Natural killer cell (primary cell): ENCODE measurements around the gene WDR59. TPM values are rescaled to one million over a fixed set of nuclear protein-coding genes. Genes with fewer than 3 reads are reported as not detected.

ENCODE experiments used
- ATAC-seq, 3 donors: fragments of 150-1000 bp in 2 of 3; fragments of 200-7000 bp in 1 of 3; cut with Tn5 transposase; 1 replicate in 1 of 3; 2 replicates in 2 of 3; pipeline ENCODE4 v1.10.0; 2021; ENCODE audit warnings: mild to moderate bottlenecking in 2 of 3, moderate library complexity in 2 of 3
- DNase-seq, 2 donors: peaks; one replicate each; pipeline versions ENCODE4 v3.0.0 to v3.0.0-alpha.2; 2013 to 2021; ENCODE audit warnings: mixed read lengths in 1 of 2
- H3K27ac ChIP-seq: one replicate; pipeline ENCODE4 v1.5.1; 2013; ENCODE audit warnings: mild to moderate bottlenecking, low read length
- H3K27me3 ChIP-seq: one replicate; pipeline ENCODE4 v1.6.1; 2013; ENCODE audit warnings: low read length; ENCODE audit not compliant: control insufficient read depth, insufficient read depth
- H3K36me3 ChIP-seq: one replicate; pipeline ENCODE4 v1.6.1; 2013; ENCODE audit warnings: low read length; ENCODE audit not compliant: control insufficient read depth, insufficient read depth
- H3K4me1 ChIP-seq: one replicate; pipeline ENCODE4 v1.6.1; 2013; ENCODE audit warnings: low read length; ENCODE audit not compliant: control insufficient read depth, insufficient read depth
- H3K4me3 ChIP-seq: one replicate; pipeline ENCODE4 v1.5.1; 2013; ENCODE audit warnings: low read length
- H3K9me3 ChIP-seq: one replicate; pipeline ENCODE4 v1.6.1; 2013; ENCODE audit warnings: low read length; ENCODE audit not compliant: control insufficient read depth, insufficient read depth
- H3K27ac Mint-ChIP-seq, 2 donors: one replicate each; pipeline ENCODE4 v1.8.0; 2022; ENCODE audit warnings: mild to moderate bottlenecking in 2 of 2, mixed read lengths in 2 of 2, moderate library complexity in 1 of 2
- H3K27me3 Mint-ChIP-seq, 2 donors: one replicate each; pipeline ENCODE4 v1.8.0; 2022; ENCODE audit warnings: low read depth in 2 of 2, mixed read lengths in 2 of 2
- H3K36me3 Mint-ChIP-seq: one replicate; pipeline ENCODE4 v1.8.0; 2022; ENCODE audit warnings: mixed read lengths
- H3K4me1 Mint-ChIP-seq, 2 donors: one replicate each; pipeline ENCODE4 v1.8.0; 2022; ENCODE audit warnings: mixed read lengths in 2 of 2
- H3K4me3 Mint-ChIP-seq: one replicate; pipeline ENCODE4 v1.8.0; 2022; ENCODE audit warnings: mild to moderate bottlenecking, moderate library complexity, mixed read lengths
- H3K9me3 Mint-ChIP-seq, 2 donors: one replicate each; pipeline ENCODE4 v1.8.0; 2022; ENCODE audit warnings: mixed read lengths in 2 of 2
- CTCF ChIP-seq: fragments of 200-600 bp; IDR thresholded peaks from one replicate; pipeline ENCODE4 v1.8.0; 2022; ENCODE audit warnings: antibody characterized with exemption
- WGBS: methylation state at CpG from one replicate; pipeline ENCODE4 v1.1.7; 2013; ENCODE audit warnings: missing lambda C conversion rate; ENCODE audit not compliant: insufficient coverage; 5-methylcytosine and 5-hydroxymethylcytosine counted together
- intact Hi-C: fragments of 100-400 bp; cut with micrococcal nuclease; formaldehyde crosslinking; loops from one replicate; pipeline ENCODE4 v1.14.2; 2022
- total RNA-seq, 4 donors: library from RNA; stranded (reverse); fragments of 120-200 nt in 1 of 4; gene quantifications; one replicate each; pipeline versions ENCODE4 v1.2.3 to v1.2.4, GENCODE V29; 2013 to 2022

Gene WDR59
- total RNA-seq, 3 donors from 2014 or later (not counting 1 experiment from before 2014, with no cell fraction given), result 60.5 to 83.7 (median 73.2) TPM

- ATAC-seq (no peak), DNase-seq (peak in 1 of 2 donors; percentile 24)
- H3K36me3 ChIP-seq, result no peaks in the 10 kb centered on the region
- H3K4me3 ChIP-seq, result no peak overlapping the region
- H3K4me1 Mint-ChIP-seq, result peaks cover 7 to 10% of the 10 kb centered on the region in 2 donors
- no peak for TF ChIP-seq CTCF
- WGBS, result 44% methylated on average over 8 of the region's 8 CpGs
- H3K9me3 ChIP-seq, result no peaks in the 10 kb centered on the region
- H3K36me3 Mint-ChIP-seq, result no peaks in the 10 kb centered on the region
- no peak overlapping the region for H3K27ac ChIP-seq
- no peaks in the 10 kb centered on the region for H3K27me3 ChIP-seq
- H3K9me3 Mint-ChIP-seq, result no peaks in the 10 kb centered on the region
- no peaks in the 10 kb centered on the region for H3K27me3 Mint-ChIP-seq
- no peak overlapping the region for H3K4me3 Mint-ChIP-seq
- no peak overlapping the region for H3K27ac Mint-ChIP-seq
- intact Hi-C loops, result no loop called here
- no peaks in the 10 kb centered on the region for H3K4me1 ChIP-seq
Measured at GRCh38 chr16:75012380-75013081, 27.6 kb upstream of the WDR59 start.

- ATAC-seq (peak; percentile 48 to 66 (median 53)), DNase-seq (peak in 1 of 2 donors; percentile 72)
- Mint-ChIP-seq H3K27me3 (no peaks in the 10 kb centered on the region), H3K36me3 (no peaks in the 10 kb centered on the region), H3K27ac (no peak overlapping the region), H3K4me1 (peaks cover 7 to 10% of the 10 kb centered on the region in 2 donors), H3K4me3 (no peak overlapping the region), H3K9me3 (no peaks in the 10 kb centered on the region)
- Histone ChIP-seq H3K4me3 (no peak overlapping the region), H3K27me3 (no peaks in the 10 kb centered on the region), H3K27ac (no peak overlapping the region), H3K36me3 (no peaks in the 10 kb centered on the region), H3K4me1 (no peaks in the 10 kb centered on the region), H3K9me3 (no peaks in the 10 kb centered on the region)
- intact Hi-C loops, result no loop called here
- no peak for TF ChIP-seq CTCF
- 43% methylated on average over 3 of the region's 3 CpGs for WGBS
Measured at GRCh38 chr16:75011634-75012307, 26.8 kb upstream of the WDR59 start.

GRCh38 chr16:75010427-75010826 is 25.5 kb upstream of the WDR59 start:
- H3K27ac Mint-ChIP-seq, result no peak overlapping the region
- Histone ChIP-seq H3K36me3 (no peaks in the 10 kb centered on the region), H3K27ac (no peak overlapping the region), H3K4me3 (no peak overlapping the region), H3K27me3 (no peaks in the 10 kb centered on the region), H3K4me1 (no peaks in the 10 kb centered on the region), H3K9me3 (no peaks in the 10 kb centered on the region)
- WGBS, result 56% methylated on average over 3 of the region's 3 CpGs
- intact Hi-C loops, result no loop called here
- H3K36me3 Mint-ChIP-seq, result no peaks in the 10 kb centered on the region
- no peak for DNase-seq
- TF ChIP-seq CTCF, result no peak
- no peak overlapping the region for H3K4me3 Mint-ChIP-seq
- H3K9me3 Mint-ChIP-seq, result no peaks in the 10 kb centered on the region
- ATAC-seq, result no peak
- H3K27me3 Mint-ChIP-seq, result no peaks in the 10 kb centered on the region
- H3K4me1 Mint-ChIP-seq, result peaks cover 7 to 10% of the 10 kb centered on the region in 2 donors
